GM12801 (cell line): ENCODE data around the gene LARP4B.

Experiments
- CTCF ChIP-seq: IDR thresholded peaks from one replicate; pipeline ENCODE4 v1.5.1; 2011; ENCODE audit warnings: control low read depth; ENCODE audit not compliant: insufficient read length; ENCODE audit errors: extremely low read depth

LARP4B gene

DNA sequence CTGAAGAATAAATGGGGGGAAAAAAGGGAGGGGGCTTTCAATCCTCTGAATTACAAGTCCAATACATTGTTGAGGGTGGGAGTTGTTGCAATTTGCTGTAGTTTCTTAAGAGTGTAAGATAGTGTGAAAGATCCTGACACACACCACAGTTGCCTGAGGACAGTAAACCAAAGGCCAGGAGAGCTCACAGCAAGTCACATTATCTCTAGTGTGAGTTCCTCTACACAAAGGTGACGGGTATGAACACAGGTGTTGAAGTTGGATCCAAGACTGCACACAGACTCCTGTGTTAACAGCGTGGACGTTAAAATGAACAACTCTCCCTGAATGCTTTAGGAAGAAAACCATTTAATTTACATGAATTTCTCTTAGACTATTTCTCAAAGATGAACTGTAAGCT is 12.0 kb downstream of the LARP4B start:
- no peak for TF ChIP-seq CTCF

- no peak for TF ChIP-seq CTCF
Measured at GRCh38 chr10:917999-918398, 13.5 kb downstream of the LARP4B start.

DNA sequence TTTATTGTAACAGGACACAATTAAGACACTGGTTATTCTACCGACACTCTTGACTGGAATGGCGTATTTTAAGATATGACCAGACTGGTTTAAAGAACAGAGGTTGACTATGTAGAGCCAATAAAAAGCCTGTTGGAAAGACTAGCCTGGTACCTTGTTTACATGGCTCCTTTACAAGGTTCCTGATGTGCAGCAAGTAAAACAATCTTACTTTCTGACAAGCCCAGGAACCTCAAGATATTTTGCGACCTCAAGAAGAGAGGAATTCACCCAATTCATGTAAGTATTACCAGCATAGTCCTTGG is 14.1 kb downstream of the LARP4B start:
- TF ChIP-seq CTCF, result no peak

DNA sequence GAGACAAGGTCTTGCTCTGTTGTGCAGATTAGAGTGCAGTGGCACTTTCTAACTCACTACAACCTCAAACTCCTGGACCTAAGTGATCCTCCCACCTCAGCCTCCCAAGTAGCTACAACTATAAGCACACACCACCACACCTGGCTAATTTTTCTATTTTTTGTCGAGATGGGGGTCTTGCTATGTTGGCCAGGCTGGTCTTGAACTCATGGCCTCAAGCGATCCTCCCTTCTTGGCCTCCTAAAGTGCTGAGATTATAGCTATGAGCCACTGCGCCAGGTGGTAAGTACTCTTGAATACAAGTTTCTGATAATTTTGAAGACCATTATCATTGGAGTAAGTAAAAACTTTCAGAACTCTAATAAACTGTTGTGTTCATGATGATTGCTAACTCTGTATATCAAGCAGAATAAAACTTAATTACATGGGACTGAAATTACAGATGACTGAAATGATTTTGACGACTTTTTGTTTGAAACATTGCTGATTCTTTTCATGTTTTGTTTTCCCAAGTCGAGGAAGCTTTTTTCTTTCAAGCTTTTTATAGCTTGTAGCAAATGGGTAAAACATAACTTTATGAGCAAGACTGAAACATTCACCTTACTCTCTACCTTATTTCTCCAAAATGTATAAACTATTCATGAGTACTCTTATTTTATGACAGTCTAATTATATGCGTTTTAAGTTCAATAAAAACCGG is 14.6 kb downstream of the LARP4B start:
- TF ChIP-seq CTCF, result no peak

- no peak for TF ChIP-seq CTCF
Measured at GRCh38 chr10:909831-910230, 21.7 kb downstream of the LARP4B start.

GRCh38 chr10:905972-906371 is 25.5 kb downstream of the LARP4B start:
- TF ChIP-seq CTCF, result no peak

GRCh38 chr10:905503-905902 is 26.0 kb downstream of the LARP4B start:
- no peak for TF ChIP-seq CTCF
